ENCODE data around the gene PAX5.

Gene PAX5

DNA sequence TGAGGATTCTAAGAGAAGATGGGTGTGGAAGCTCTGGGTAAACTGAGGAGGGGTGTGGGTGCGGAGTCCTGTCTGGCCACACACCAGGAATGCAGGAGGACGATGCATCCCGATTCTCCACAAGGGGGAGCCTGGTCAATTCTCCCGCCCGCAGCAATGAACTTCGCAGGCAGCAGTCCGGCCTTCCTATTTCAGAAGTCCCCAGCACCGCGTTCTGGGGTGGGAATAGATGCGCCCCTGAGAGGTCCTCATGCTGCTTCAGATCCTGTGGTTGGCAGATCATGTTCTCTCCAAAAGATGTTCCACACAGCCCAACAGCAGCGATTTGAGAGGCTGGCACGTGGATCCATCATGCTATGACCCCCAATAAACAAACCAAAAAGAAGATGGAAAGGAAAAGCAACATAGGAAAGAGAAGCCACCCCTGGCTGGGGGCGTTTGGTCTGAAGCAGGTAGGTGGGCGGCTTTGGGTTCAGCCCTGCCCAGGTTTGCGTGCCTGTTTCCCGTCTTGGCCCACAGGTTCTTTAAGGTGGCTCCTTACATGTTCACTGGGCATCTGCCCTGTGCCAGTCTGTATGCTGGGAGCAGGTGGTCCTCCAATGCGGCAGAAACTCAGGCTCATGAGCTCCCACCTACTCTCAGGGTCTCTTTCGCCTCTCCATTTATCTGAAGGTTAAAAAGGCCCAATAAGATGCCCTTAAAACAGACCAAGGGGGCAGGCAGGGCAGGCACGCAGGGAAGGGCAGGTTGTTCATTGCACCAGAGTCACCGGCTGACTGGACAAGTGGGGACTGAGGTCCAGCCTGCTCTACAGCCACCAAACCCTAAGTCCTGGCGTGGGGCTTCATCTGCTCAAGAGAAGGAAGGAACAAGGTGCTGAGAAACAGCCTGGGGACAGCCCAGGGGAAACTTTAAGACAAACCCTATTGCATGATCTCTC is 171.6 kb downstream of the PAX5 start:
- DNase-seq (ENCODE audit: low spot score): peak; percentile 41

DNA sequence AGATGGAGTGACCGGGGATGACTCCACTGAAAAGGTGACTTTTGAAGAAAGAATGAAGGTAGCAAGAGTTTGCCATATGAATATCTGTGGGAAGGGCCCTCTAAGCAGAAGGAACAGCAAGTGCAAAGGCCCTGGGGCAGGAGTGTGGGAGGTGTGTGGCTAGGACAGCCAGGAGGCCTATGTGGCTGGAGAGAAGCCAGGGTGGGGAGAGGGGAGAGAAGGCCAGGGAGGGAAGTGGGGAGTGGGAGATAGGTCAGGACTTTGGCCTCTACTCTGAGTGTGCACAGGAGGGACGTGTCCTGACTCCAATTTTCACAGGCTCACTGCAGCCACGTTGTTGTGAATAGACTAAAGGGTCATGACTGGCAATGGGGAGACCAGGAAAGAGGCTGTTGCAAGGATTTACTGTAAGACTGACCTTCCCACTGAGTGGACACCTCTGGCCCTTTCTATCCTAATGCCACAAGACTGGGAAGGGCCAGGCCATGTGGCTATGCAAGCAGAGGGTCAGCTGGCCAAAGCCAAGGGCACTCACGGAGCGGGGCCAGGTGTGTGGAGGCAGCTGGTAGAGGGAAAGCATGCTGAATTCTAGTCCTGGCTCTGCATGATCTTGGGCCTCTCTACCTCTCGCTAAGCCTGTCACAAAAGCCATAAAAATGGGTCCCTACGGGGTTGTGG is 172.4 kb downstream of the PAX5 start:
- DNase-seq (ENCODE audit: low spot score): no peak

- DNase-seq (ENCODE audit: low spot score): no peak
These were observed 175.2 kb downstream of the PAX5 start for GRCh38 chr9:36858805-36859375.

DNA sequence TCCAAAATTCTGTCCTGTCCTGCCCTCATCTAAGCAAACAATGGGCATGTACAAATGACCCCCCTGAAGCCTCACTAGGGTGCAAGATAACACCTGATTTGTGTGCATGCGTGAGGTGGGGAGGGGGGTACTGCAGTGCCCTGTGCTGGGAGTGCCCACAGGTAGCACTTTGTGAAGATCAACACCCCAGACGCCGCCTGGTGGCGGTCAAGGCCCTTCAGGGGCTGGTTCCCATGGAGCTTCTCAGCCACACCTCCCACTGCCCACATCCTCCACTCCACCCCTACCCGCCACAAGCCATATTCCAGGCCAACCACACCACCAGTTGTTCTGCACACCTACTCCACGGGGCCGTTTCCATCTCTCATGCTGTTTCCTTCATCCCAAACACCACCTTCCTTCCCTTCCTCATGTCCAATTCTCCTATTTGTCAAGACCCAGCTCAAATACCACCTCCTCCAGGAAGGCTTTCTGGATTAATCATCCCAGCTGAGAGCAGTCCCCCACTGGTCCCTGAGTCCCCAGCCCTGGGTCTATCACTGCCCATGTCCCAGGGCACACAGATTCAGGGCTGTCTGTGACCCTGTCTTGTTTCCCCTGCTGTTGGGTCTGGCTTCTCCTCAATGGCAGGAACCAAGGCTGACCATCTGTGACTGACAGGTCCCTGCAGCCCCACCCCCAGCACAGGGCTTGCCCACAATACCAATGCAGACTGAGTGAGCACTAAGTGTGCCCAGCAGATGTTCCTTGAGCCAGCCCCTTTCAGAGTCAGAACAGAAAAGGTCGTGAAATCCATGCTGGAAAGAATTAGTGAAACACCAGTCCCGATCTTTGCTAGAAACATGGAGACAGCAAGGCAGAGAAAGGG is 178.4 kb downstream of the PAX5 start:
- no peak for DNase-seq (ENCODE audit: low spot score)

DNA sequence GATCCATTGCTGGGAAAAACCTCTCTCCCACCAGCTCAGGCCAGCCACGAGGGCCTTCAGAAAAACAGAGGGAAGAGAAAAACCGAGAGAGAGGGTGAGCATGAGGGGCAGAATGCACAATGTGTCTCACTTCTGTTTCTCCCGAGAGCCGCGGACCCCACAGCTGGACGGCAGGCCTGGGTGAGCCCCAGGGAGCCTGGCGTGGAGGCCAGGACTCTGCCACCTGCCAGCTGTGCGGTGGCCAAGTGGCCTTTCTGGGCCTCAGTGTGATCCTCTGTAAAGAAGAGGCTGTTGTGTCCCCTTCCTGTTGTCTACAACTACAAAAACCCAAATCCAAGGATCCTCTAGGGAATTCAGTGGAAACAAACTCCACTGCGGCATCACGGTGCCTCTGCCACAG is 179.3 kb downstream of the PAX5 start:
- DNase-seq (ENCODE audit: low spot score): no peak

DNA sequence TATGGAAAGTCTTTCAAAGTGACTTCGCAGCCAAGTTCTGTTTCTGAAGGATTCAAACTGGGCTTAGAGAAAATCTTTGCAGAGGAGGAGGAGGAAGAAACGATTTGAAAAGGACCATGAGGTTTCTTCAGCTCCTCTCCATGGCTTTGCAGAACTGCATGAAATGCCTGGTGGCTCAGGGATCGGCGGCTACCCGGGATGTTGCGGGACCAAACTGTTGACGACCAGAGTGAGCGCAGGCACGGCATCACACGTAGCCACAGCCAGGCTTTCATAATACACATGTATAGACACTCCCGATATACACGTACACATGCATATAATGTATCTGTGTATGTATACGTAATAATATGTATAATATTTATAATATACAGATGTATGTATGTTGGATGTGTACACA is 180.0 kb downstream of the PAX5 start:
- DNase-seq (ENCODE audit: low spot score): no peak

DNA sequence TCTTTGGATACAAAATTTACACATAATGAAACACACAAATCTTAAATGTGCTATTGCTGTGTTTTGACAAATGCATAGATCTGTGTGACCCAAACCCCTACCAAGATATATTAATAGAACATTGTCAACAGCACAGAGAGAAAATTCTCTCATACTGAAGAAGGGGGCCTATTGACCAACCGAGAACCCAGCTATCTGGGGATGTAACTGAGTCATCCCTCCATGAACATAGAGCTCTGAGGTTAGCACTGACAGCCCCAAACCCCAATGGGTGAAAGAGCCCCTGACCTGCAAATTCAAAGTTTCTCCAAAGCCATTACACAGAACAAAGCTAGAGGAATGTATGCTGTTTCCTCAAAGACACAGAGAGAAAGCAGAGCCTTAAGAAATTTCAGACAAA is 180.8 kb downstream of the PAX5 start:
- no peak for DNase-seq (ENCODE audit: low spot score)

- DNase-seq (ENCODE audit: low spot score): no peak
These were observed 184.1 kb downstream of the PAX5 start for GRCh38 chr9:36849943-36850342.

DNA sequence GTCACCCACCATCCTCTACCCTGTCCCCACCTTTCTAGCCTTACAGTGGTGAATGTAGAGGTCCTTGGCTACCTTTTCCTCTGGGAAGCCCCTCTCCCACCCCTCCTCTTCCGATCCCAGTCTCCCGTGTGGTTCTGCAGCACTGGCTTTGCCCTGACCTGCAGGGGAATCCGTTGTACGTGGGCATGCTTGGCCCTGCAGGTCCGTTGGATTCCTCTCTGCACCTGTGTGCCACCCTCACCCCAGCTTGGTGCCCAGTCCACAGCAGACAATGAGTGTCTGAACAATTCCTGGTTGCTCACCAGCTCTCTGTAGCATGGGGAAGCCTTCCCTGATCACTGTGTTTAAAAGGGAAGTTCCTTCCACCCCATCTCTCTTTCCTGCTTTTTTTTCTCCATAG is 185.1 kb downstream of the PAX5 start:
- no peak for DNase-seq (ENCODE audit: low spot score)

DNA sequence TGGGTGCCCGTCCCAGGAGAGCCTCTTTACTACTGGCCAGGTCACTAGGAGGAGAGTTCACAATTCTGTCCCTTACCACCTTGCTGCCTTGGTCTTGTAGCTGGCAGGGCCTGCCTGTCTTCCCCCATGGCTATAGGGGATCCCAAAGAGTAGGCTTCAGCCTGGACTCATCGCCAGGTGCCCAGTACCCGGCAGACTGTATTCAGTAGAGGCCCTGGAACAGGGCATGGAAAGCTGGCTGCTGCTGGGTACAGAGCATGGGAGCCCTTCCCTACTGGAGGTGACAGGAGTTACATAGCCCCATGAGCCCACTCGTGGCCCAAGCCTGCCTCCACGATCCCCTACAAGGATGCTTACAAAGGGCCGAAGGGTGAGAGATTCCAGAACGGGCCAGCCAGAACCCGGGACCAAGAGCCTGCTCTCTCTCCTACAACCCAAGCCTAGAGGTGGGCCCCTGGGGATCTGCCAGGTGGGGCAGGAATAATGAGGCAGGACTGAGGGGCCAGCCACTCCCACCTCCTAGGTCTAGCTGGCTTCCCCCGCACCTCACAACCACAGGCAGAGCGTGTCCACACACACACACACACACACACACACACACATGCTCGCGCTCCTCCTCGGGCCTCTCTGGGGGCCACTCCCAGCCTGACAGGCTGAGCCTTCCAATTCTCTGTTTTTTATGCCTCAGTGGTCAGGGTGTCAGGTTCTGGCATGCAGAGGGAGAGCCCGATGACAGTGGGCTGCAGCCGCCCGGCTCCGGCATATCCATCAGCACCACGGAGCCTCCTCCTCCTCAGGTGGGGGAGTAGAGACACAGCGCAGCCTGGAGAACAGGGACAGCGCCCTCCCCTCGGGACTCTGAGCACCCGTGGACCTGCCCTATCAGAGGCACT is 186.0 kb downstream of the PAX5 start:
- no peak for DNase-seq (ENCODE audit: low spot score)

DNA sequence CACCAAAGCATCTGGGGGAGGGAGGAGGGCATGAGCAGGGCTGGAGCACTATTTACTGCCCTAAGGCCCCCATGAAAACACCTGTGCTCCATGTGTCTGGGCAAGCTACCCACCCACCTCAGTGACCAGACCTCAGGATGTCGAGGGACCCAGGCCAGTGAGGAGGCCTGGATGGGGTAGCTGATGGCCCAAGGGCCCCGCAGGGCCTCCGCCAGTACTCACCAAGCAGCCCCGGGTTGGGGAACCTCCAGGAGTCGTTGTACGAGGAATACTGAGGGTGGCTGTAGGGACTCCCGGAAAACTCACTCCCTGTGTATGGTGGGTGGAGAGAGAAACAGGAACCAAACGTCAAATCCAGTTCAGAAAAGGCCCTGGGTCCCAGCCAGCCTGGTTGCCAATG is 187.4 kb downstream of the PAX5 start:
- no peak for DNase-seq (ENCODE audit: low spot score)

DNA sequence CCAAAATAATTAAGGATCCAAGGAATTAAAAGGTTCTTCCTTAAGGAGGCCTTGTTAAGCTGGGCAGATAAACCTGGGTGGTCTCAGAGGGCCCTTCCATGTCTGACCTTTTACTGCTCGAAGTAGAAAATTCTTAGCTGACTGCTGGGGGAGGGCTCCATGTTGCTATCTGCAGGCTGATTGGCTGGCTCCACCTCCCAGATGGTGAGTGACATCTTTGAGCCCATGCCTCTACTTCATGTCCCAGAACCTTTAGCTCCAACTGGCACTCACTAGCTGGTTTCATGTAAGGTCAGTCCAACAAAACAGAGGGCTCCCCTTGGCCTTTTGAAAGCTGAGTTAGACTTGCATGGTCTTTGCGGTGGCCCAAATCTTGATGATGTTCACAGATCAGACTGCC is 188.2 kb downstream of the PAX5 start:
- no peak for DNase-seq (ENCODE audit: low spot score)

- no peak for DNase-seq (ENCODE audit: low spot score)
These were observed 189.1 kb downstream of the PAX5 start for GRCh38 chr9:36844961-36845360.

- no peak for DNase-seq (ENCODE audit: low spot score)
These were observed 190.1 kb downstream of the PAX5 start for GRCh38 chr9:36843964-36844363.

DNA sequence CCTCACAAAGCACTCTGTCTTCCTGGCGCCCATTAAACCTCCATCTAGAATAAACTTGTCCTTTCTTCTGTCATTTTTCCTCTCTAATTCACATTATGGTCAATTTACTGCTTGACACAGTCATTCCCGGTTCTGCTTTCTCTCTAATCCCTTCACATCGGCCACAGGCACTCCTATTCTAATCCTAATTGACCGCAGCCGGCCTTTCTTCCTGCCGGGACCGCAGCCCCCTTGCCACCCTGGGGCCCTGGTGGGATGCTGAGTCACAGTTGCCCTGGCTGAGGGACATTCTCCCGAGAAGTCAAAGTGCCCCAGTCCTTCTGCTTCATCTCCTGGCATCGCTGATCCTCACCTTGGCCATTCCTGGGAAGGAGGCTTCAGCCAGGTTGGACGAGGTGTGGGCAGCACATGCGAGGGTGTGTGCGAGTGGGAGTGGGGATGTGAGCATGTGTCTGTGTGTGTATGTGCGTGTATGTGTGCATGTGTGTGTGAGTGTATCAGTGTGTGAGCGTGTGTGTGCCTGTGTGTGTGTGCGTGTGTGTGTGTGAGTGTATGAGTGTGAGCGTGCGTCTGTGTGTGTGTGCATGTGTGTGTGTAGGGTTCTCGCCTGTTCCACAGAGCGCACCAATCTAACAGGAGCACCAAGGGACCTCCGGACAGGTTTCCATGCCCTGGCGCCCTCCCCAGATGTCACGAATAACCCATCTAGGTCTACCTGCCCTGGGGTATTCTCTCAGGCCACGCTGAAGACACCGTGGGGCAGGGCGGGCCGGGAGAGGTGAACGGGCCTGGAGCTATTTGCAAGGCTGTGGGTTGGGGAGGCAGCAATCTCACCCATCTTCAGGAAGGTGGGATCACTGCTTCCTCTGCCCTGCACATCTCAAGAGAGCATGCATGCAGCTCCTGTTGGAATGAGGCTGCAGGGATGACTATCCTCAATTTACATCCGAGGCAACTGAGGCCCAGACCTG is 191.2 kb downstream of the PAX5 start:
- no peak for DNase-seq (ENCODE audit: low spot score)

- DNase-seq (ENCODE audit: low spot score): no peak
These were observed 193.1 kb downstream of the PAX5 start for GRCh38 chr9:36840898-36841536.

DNA sequence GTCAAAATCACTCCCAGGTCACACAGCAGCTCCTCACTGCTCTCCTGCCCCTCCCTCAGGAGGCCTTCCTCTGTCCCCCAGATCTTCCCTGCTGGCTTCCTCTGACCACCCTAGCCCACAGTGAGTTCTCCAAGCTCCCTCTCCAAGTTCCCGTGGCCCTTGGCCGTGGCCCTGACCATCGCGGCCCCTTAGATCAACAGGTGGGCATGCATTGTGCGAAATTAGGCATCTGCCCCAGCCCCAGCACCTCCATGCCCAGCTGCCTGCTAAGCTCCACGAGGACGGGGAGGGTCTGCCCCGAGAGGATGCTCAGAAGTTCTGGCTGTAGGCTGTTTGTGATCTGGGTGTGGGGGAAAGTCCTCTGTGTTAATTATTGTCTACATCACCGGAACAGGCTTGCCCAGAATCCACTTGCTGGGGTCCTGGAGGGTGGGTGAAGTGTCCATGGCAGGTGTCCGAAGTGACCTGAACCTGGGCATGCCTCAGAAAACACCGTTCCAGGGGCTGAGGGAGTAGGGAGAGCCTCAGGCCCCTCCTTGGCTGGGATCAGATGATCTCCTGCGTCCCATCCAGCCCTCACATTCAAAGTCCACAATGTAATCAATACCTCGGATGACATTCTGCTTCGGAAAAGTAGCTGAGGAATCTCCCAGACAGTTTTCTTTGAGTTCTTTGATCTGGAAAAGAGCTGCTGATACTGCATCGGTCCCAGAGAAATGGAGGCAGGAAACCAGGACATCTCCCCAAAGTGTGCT is 194.8 kb downstream of the PAX5 start:
- DNase-seq (ENCODE audit: low spot score): no peak

All from SK-N-DZ (cell line).